GM12865 (cell line): ENCODE data around the gene NHSL1.

Experiments
- DNase-seq: peaks from one replicate; pipeline ENCODE4 v3.0.0; 2010; ENCODE audit warnings: low read depth
- H3K4me3 ChIP-seq: 2 replicates; pipeline ENCODE4 v1.5.1; 2011; ENCODE audit warnings: mild to moderate bottlenecking, low read depth, low read length, control low read depth
- TF ChIP-seq, protein P1 (sequence below): IDR thresholded peaks from 2 replicates; pipeline ENCODE4 v1.5.1; 2011; ENCODE audit warnings: low read length, control low read depth, low read depth, inconsistent platforms; ENCODE audit not compliant: insufficient read depth; ENCODE audit errors: missing control alignments

Gene NHSL1

DNA sequence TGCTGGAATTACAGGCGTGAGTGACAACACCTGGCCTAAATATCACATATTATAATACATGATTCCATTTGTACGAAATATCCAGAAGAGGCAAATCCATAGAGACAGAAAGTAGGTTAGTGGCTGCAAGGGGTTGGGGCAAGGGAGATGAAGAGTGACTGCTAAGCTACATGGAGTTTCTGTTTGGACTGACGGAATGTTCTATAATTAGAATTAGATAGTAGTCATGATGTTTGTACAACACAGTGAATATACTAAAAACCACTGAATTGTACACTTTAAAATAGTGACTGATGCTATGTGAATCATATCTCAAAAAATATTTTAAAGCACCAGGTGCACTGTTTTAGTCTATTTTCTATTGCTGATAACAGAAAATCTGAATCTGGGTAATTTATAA, 99.0 kb downstream of the NHSL1 start:
- TF ChIP-seq, protein P1, sequence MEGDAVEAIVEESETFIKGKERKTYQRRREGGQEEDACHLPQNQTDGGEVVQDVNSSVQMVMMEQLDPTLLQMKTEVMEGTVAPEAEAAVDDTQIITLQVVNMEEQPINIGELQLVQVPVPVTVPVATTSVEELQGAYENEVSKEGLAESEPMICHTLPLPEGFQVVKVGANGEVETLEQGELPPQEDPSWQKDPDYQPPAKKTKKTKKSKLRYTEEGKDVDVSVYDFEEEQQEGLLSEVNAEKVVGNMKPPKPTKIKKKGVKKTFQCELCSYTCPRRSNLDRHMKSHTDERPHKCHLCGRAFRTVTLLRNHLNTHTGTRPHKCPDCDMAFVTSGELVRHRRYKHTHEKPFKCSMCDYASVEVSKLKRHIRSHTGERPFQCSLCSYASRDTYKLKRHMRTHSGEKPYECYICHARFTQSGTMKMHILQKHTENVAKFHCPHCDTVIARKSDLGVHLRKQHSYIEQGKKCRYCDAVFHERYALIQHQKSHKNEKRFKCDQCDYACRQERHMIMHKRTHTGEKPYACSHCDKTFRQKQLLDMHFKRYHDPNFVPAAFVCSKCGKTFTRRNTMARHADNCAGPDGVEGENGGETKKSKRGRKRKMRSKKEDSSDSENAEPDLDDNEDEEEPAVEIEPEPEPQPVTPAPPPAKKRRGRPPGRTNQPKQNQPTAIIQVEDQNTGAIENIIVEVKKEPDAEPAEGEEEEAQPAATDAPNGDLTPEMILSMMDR = no peak
- H3K4me3 ChIP-seq = no peak overlapping the region
- DNase-seq = no peak

GRCh38 chr6:138397128-138398122, 101.9 kb downstream of the NHSL1 start:
- no peak overlapping the region for H3K4me3 ChIP-seq
- no peak for DNase-seq
- TF ChIP-seq, protein P1 = no peak

GRCh38 chr6:138396709-138397108, 102.6 kb downstream of the NHSL1 start:
- DNase-seq = no peak
- H3K4me3 ChIP-seq = no peak overlapping the region
- TF ChIP-seq, protein P1 = no peak

DNA sequence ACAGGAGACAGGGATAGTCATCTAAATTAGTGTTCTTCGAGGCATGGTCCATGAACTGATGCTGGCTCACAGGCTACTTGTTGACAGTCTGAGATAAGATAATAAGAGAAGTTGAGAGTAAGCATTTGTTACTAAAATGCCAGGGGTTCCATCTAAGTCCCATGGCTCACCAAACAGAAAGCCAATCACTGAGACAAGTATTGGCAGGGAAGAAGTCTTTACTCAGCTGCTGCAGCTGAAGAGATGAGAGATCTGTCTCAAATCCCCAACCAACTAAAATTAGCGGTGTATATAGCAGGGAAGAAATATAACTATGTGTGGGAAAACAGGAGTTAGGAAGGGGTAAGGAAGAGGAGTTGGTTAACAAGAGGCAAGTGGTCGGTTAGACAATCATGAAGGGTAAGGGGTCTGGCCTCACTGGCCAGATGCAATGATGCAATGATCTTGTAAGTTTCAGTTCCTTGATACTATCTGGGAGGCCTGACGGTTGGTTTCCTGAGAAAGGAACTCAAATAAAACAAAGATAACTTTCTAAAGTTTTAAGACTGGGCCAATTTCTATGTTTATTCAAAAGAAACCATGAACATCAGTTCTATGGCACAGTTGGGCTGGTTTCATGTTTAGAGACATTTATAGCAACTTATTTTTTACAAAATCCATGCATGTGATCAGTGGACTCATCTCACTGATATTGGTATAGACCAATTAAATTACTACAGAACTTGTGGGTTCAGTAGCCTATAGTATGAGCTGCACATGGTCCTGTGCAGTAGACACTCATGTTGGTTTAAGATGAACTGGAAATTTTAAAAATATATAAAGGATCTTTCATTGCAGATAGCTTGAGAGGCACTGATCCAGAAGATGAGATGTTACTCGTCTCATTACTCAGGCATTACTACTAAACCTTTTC, 105.2 kb downstream of the NHSL1 start:
- TF ChIP-seq, protein P1 = no peak
- no peak for DNase-seq
- no peak overlapping the region for H3K4me3 ChIP-seq

GRCh38 chr6:138389551-138389950, 109.7 kb downstream of the NHSL1 start:
- no peak overlapping the region for H3K4me3 ChIP-seq
- TF ChIP-seq, protein P1 = no peak
- DNase-seq = no peak

DNA sequence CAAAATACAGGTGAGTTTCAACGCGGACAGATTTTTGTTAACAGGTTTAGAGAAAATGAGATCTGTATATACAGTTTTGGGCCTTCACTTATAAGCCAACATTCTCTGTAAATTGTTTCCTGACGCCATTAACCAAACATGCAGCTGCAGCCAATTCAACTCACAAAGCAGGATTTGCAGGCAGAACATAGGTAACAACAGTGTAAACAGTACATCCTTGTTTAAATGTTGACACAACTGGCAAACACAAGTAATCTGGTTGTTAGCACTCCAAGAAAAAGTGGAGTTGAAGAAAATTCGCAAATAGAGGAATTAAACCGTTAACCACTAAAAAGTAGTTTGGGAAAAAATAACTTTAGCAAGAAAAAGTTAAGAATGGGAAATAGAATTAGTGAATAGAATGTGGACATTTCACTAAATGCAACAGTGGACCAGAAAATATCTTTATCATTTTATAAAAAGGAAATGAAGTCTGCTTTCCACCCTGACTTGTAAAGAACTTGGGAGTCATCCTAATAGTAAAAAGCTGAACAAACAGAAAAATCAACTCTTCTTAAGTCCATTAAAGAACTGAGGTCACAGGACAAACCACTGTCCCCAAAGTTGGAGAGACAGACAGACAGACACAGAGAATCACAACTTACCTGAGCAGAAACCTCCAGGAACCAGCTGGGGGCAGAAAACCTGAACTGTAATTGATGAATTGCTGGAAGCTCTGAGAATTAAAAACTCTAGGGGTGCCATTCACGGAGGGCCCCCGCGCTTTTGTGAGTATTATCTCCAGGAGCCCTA, 111.5 kb downstream of the NHSL1 start:
- TF ChIP-seq, protein P1 = no peak
- no peak overlapping the region for H3K4me3 ChIP-seq
- DNase-seq = no peak
